HEK293 (cell line): ENCODE results near the gene GYG1.

ENCODE experiments used
- CTCF ChIA-PET: fragments of 350-600 bp; formaldehyde crosslinking; extraction: SDS; loops from one replicate; lab custom pipeline; 2021; ENCODE audit warnings: antibody characterized with exemption; lab: Yijun Ruan, JAX
- POLR2A ChIA-PET: fragments of 300-600 bp; formaldehyde crosslinking; extraction: SDS; loops from one replicate; lab custom pipeline; 2020; ENCODE audit warnings: antibody characterized with exemption, inconsistent platforms; lab: Yijun Ruan, JAX
- H3K27ac ChIP-seq: fragments of 200-500 bp; sonication (Bioruptor generic); 2 replicates; pipeline ENCODE4 v1.5.1; 2014; ENCODE audit warnings: low read depth, low read length, control low read depth, inconsistent platforms; ENCODE audit errors: extremely low read depth
- H3K36me3 ChIP-seq, 2 experiments: fragments of 200-500 bp in 1 of 2; sonication (Bioruptor generic) in 1 of 2; 1 replicate in 1 of 2; 2 replicates in 1 of 2; pipeline ENCODE4 v1.5.1; 2014 to 2017; ENCODE audit warnings: inconsistent platforms in 2 of 2, low read length in 2 of 2; ENCODE audit not compliant: control insufficient read depth in 2 of 2, insufficient read depth in 1 of 2
- H3K4me1 ChIP-seq: fragments of 200-500 bp; sonication (Bioruptor generic); 2 replicates; pipeline ENCODE4 v1.5.1; 2014; ENCODE audit warnings: mild to moderate bottlenecking, low read length, inconsistent platforms; ENCODE audit not compliant: control insufficient read depth, insufficient read depth
- H3K4me3 ChIP-seq: 2 replicates; pipeline ENCODE4 v1.5.1; 2011; ENCODE audit warnings: low read depth, mild to moderate bottlenecking, control low read depth, low read length, moderate library complexity
- H3K9me3 ChIP-seq: fragments of 200-500 bp; sonication (Bioruptor generic); 2 replicates; pipeline ENCODE4 v1.5.1; 2014; ENCODE audit warnings: low read depth, low read length, inconsistent platforms; ENCODE audit not compliant: control insufficient read depth, insufficient read depth
- BCL11B ChIP-seq: fragments of 450-650 bp; formaldehyde crosslinking; IDR thresholded peaks from 2 replicates; pipeline ENCODE4 v1.5.1; 2016; ENCODE audit warnings: low read depth, missing biosample characterization, missing genetic modification characterization
- EGR2 ChIP-seq: fragments of 450-650 bp; formaldehyde crosslinking; IDR thresholded peaks from 2 replicates; pipeline ENCODE4 v1.5.1; 2016; ENCODE audit warnings: low read depth, missing biosample characterization, missing genetic modification characterization
- SCRT2 ChIP-seq: fragments of 450-650 bp; formaldehyde crosslinking; IDR thresholded peaks from 2 replicates; pipeline ENCODE4 v1.5.1; 2016; ENCODE audit warnings: missing biosample characterization, missing genetic modification characterization
- ZBTB20 ChIP-seq: fragments of 450-650 bp; formaldehyde crosslinking; IDR thresholded peaks from 2 replicates; pipeline ENCODE4 v1.5.1; 2016; ENCODE audit warnings: missing biosample characterization, missing genetic modification characterization
- ZBTB7A ChIP-seq: fragments of 450-650 bp; formaldehyde crosslinking; IDR thresholded peaks from 2 replicates; pipeline ENCODE4 v1.5.1; 2016; ENCODE audit warnings: low read depth, missing biosample characterization, missing genetic modification characterization
- ZFHX2 ChIP-seq: fragments of 450-650 bp; formaldehyde crosslinking; conservative IDR thresholded peaks from 2 replicates; pipeline ENCODE4 v1.5.1; 2016; ENCODE audit warnings: missing biosample characterization, missing genetic modification characterization
- ZFP3 ChIP-seq: fragments of 450-650 bp; formaldehyde crosslinking; IDR thresholded peaks from 2 replicates; pipeline ENCODE4 v1.5.1; 2016; ENCODE audit warnings: low read depth, missing biosample characterization, missing genetic modification characterization
- ZFP37 ChIP-seq: fragments of 450-650 bp; formaldehyde crosslinking; IDR thresholded peaks from 2 replicates; pipeline ENCODE4 v1.5.1; 2016; ENCODE audit warnings: missing biosample characterization, missing genetic modification characterization
- ZFP41 ChIP-seq: fragments of 450-650 bp; formaldehyde crosslinking; IDR thresholded peaks from 2 replicates; pipeline ENCODE4 v1.5.1; 2016; ENCODE audit warnings: missing biosample characterization, missing genetic modification characterization, borderline replicate concordance
- ZNF114 ChIP-seq: fragments of 450-650 bp; formaldehyde crosslinking; IDR thresholded peaks from 2 replicates; pipeline ENCODE4 v1.5.0; 2017; ENCODE audit warnings: missing biosample characterization, missing genetic modification characterization
- ZNF132 ChIP-seq: fragments of 450-650 bp; formaldehyde crosslinking; IDR thresholded peaks from 2 replicates; pipeline ENCODE4 v1.5.1; 2017; ENCODE audit warnings: missing biosample characterization, missing genetic modification characterization, borderline replicate concordance
- ZNF146 ChIP-seq: fragments of 450-650 bp; formaldehyde crosslinking; IDR thresholded peaks from 2 replicates; pipeline ENCODE4 v1.5.1; 2016; ENCODE audit warnings: missing biosample characterization, missing genetic modification characterization
- ZNF157 ChIP-seq: fragments of 450-650 bp; formaldehyde crosslinking; IDR thresholded peaks from 2 replicates; pipeline ENCODE4 v1.5.1; 2016; ENCODE audit warnings: missing biosample characterization, missing genetic modification characterization
- ZNF174 ChIP-seq: fragments of 450-650 bp; formaldehyde crosslinking; IDR thresholded peaks from 2 replicates; pipeline ENCODE4 v1.5.0; 2017; ENCODE audit warnings: missing biosample characterization, mild to moderate bottlenecking, missing genetic modification characterization
- ZNF202 ChIP-seq: fragments of 450-650 bp; formaldehyde crosslinking; IDR thresholded peaks from 2 replicates; pipeline ENCODE4 v1.5.1; 2016; ENCODE audit warnings: missing biosample characterization, missing genetic modification characterization, borderline replicate concordance
- ZNF292 ChIP-seq: fragments of 450-650 bp; formaldehyde crosslinking; IDR thresholded peaks from 2 replicates; pipeline ENCODE4 v1.5.1; 2016; ENCODE audit warnings: low read depth, missing biosample characterization, missing genetic modification characterization, borderline replicate concordance
- ZNF324 ChIP-seq: fragments of 450-650 bp; formaldehyde crosslinking; IDR thresholded peaks from 2 replicates; pipeline ENCODE4 v1.5.1; 2016; ENCODE audit warnings: missing biosample characterization, missing genetic modification characterization
- ZNF404 ChIP-seq: fragments of 450-650 bp; formaldehyde crosslinking; IDR thresholded peaks from 2 replicates; pipeline ENCODE4 v1.5.1; 2017; ENCODE audit warnings: missing biosample characterization, missing genetic modification characterization
- ZNF473 ChIP-seq: fragments of 450-650 bp; formaldehyde crosslinking; IDR thresholded peaks from 2 replicates; pipeline ENCODE4 v1.5.1; 2017; ENCODE audit warnings: missing biosample characterization, missing genetic modification characterization
- ZNF521 ChIP-seq: fragments of 450-650 bp; formaldehyde crosslinking; IDR thresholded peaks from 2 replicates; pipeline ENCODE4 v1.5.1; 2017; ENCODE audit warnings: missing biosample characterization, mild to moderate bottlenecking, missing genetic modification characterization
- ZNF561 ChIP-seq: fragments of 450-650 bp; IDR thresholded peaks from 2 replicates; pipeline ENCODE4 v1.5.1; 2018; ENCODE audit warnings: missing biosample characterization, missing genetic modification characterization, borderline replicate concordance
- ZNF623 ChIP-seq: fragments of 450-650 bp; formaldehyde crosslinking; IDR thresholded peaks from 2 replicates; pipeline ENCODE4 v1.5.1; 2016; ENCODE audit warnings: missing biosample characterization, missing genetic modification characterization
- ZNF670 ChIP-seq: fragments of 450-650 bp; formaldehyde crosslinking; IDR thresholded peaks from 2 replicates; pipeline ENCODE4 v1.5.1; 2016; ENCODE audit warnings: missing biosample characterization, missing genetic modification characterization, low read depth
- ZNF76 ChIP-seq: fragments of 450-650 bp; formaldehyde crosslinking; IDR thresholded peaks from 2 replicates; pipeline ENCODE4; 2016; ENCODE audit warnings: low read depth, missing biosample characterization, missing genetic modification characterization, borderline replicate concordance
- ZXDB ChIP-seq: fragments of 450-650 bp; formaldehyde crosslinking; IDR thresholded peaks from 2 replicates; pipeline ENCODE4 v1.5.1; 2016; ENCODE audit warnings: missing biosample characterization, missing genetic modification characterization
- TF ChIP-seq, protein P1 (sequence below): sonication (generic); formaldehyde crosslinking; IDR thresholded peaks from 2 replicates; pipeline ENCODE4 v1.8.1; 2022; ENCODE audit warnings: mild to moderate bottlenecking, moderate library complexity, missing genetic modification reagents
- TF ChIP-seq, protein P2 (sequence below): fragments of 450-650 bp; formaldehyde crosslinking; IDR thresholded peaks from 2 replicates; pipeline ENCODE4 v1.5.1; 2016; ENCODE audit warnings: missing biosample characterization, missing genetic modification characterization, low read depth
- TF ChIP-seq, protein P3 (sequence below): fragments of 450-650 bp; formaldehyde crosslinking; IDR thresholded peaks from 2 replicates; pipeline ENCODE4 v1.5.1; 2016; ENCODE audit warnings: missing biosample characterization, missing genetic modification characterization

The GYG1 gene

DNA sequence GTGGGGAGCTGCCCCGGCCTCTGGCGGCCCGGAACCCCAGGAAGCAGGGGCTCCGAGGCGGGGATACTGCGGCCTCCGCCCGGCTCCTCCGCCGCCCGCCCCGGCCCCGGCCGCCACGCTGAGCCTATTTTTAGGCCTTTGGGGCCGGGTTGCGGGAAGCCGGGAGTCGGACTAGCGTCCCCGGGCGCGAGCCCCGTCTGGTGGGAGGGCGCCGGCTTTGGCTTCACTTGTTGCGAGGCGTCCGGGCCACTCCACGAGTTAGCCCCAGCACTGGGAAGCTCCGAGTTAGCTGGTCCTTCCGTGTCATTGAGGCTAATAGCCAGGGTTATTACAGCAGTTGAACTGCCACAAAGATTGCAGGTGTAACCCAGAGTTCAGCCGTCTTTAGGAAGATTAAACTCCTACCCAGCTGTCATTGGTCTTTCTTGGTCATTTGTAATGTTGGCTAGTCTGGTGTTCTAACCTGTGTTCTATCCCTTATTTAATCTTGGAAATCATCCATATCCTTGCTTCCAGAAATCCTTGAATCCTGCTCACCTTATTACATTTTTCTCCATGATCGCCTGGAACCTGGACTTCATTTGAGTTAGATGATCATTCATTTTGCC is 791 bp downstream of the GYG1 start:
- Histone ChIP-seq H3K27ac (peak overlapping the region; percentile 40; the same call in 1 of the 2 replicates), H3K9me3 (no peaks in the 10 kb centered on the region), H3K4me3 (peak overlapping the region; percentile 81), H3K4me1 (no peaks in the 10 kb centered on the region), H3K36me3 (peaks cover 0 to 29% of the 10 kb centered on the region in 2 experiments; a peak in 1 of 3 replicates)
- CTCF ChIA-PET, result interaction anchor here (0.6 kb wide), 1 partner anchor 43 kb away, joined by 3 read pairs; no protein-coding TSS in a partner anchor
- POLR2A ChIA-PET, result interaction anchor here (1.4 to 1.5 kb wide), 2 partner anchors 35 to 138 kb away, joined by 3 read pairs; no protein-coding TSS in a partner anchor
- TF ChIP-seq ZNF76 (tag by site-specific recombination) (no peak), SCRT2 (tag by site-specific recombination) (peak; percentile 67; the same call in 1 of the 2 replicates), ZNF521 (tag by site-specific recombination) (no peak), ZNF473 (no peak), ZFP41 (tag by site-specific recombination) (no peak), ZNF146 (tag by site-specific recombination) (no peak), ZFP3 (no peak), ZXDB (tag by site-specific recombination) (no peak), ZBTB20 (peak; percentile 0; the same call in 1 of the 2 replicates), ZNF561 (tag by site-specific recombination) (no peak), ZNF670 (tag by site-specific recombination) (no peak), ZNF324 (no peak)
- TF ChIP-seq, protein P1, sequence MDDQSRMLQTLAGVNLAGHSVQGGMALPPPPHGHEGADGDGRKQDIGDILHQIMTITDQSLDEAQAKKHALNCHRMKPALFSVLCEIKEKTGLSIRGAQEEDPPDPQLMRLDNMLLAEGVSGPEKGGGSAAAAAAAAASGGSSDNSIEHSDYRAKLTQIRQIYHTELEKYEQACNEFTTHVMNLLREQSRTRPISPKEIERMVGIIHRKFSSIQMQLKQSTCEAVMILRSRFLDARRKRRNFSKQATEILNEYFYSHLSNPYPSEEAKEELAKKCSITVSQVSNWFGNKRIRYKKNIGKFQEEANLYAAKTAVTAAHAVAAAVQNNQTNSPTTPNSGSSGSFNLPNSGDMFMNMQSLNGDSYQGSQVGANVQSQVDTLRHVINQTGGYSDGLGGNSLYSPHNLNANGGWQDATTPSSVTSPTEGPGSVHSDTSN (CRISPR knock-in tag), result no peak

DNA sequence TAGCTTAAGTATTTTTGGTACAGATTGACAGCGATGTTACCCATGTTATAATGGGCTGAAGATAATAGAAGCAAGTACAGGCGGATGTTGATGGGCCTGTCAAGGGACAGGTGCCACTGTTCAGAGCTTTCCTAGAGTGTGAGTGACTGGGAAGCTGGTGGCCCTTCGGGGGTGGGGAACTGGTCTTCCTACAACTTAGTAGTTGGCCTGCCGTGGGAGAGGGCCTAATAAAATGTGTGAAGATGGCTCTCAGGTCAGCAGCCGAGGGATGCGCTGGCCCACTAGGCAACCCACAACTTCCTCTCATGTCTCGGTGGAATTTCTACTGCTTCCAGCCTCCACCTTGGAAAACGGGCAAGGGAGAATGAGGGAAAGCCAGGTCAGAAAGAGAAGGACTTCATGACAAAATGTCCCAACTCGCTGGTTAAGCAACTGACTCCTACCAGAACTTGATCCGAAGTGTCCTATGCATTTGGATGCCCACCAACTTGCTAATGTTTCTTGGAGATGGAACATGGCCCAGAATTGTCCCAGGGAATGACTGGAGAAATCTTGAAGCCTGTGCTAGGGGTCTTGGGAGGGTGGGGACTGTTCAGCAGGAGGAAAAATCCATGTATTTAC is 1.4 kb downstream of the GYG1 start:
- no peaks in the 10 kb centered on the region for H3K4me1 ChIP-seq
- POLR2A ChIA-PET, result interaction anchor here (1.4 to 1.5 kb wide), 2 partner anchors 35 to 137 kb away, joined by 3 read pairs; no protein-coding TSS in a partner anchor
- no peak overlapping the region for H3K27ac ChIP-seq
- no peak overlapping the region for H3K4me3 ChIP-seq
- H3K36me3 ChIP-seq, result peaks cover 0 to 32% of the 10 kb centered on the region in 2 experiments; a peak in 1 of 3 replicates
- no peaks in the 10 kb centered on the region for H3K9me3 ChIP-seq
- CTCF ChIA-PET, result no interaction called here
- TF ChIP-seq ZNF157 (tag by site-specific recombination), result no peak
- peak; percentile 68 for TF ChIP-seq EGR2 (tag by site-specific recombination)
- peak; percentile 36; the same call in 1 of the 2 replicates for TF ChIP-seq ZFHX2
- TF ChIP-seq, all 188 proteins: peak for 2

DNA sequence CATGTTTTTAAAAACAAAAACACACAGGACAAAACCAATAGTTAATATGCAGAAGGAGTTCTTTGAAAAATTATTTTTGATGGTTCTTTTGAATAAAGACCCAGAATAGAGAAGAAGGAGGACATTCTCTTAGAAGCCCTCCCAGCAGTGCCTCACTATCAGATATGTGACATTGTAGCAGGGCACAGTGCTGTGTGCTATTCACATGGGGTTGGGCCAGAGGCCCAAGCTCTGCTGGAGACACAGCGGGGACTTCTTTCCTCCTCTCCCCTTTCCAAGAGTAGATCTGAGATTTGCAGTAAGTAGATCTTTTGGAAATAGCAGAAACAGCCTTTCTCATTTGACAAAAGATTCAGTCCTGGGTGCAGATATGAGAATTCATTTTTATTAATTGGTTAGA is 6.3 kb downstream of the GYG1 start:
- CTCF ChIA-PET, result interaction anchor here (0.7 kb wide), 1 partner anchor 9 kb away, joined by 3 read pairs; no protein-coding TSS in a partner anchor
- peaks cover 0 to 62% of the 10 kb centered on the region in 2 experiments; a peak in 1 of 3 replicates for H3K36me3 ChIP-seq
- no peak overlapping the region for H3K27ac ChIP-seq
- H3K4me3 ChIP-seq, result no peak overlapping the region
- POLR2A ChIA-PET, result no interaction called here
- no peaks in the 10 kb centered on the region for H3K9me3 ChIP-seq
- no peaks in the 10 kb centered on the region for H3K4me1 ChIP-seq
- TF ChIP-seq ZNF132 (no peak), BCL11B (no peak), ZNF292 (tag by site-specific recombination) (no peak), ZNF157 (tag by site-specific recombination) (no peak), ZNF114 (tag by site-specific recombination) (no peak), ZNF623 (tag by site-specific recombination) (no peak), ZBTB7A (tag by site-specific recombination) (no peak), ZNF404 (tag by site-specific recombination) (no peak), ZNF202 (no peak), ZNF174 (no peak), ZFP37 (tag by site-specific recombination) (no peak)
- TF ChIP-seq, protein P2, sequence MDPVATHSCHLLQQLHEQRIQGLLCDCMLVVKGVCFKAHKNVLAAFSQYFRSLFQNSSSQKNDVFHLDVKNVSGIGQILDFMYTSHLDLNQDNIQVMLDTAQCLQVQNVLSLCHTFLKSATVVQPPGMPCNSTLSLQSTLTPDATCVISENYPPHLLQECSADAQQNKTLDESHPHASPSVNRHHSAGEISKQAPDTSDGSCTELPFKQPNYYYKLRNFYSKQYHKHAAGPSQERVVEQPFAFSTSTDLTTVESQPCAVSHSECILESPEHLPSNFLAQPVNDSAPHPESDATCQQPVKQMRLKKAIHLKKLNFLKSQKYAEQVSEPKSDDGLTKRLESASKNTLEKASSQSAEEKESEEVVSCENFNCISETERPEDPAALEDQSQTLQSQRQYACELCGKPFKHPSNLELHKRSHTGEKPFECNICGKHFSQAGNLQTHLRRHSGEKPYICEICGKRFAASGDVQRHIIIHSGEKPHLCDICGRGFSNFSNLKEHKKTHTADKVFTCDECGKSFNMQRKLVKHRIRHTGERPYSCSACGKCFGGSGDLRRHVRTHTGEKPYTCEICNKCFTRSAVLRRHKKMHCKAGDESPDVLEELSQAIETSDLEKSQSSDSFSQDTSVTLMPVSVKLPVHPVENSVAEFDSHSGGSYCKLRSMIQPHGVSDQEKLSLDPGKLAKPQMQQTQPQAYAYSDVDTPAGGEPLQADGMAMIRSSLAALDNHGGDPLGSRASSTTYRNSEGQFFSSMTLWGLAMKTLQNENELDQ (tag by site-specific recombination), result no peak
- TF ChIP-seq, protein P3, sequence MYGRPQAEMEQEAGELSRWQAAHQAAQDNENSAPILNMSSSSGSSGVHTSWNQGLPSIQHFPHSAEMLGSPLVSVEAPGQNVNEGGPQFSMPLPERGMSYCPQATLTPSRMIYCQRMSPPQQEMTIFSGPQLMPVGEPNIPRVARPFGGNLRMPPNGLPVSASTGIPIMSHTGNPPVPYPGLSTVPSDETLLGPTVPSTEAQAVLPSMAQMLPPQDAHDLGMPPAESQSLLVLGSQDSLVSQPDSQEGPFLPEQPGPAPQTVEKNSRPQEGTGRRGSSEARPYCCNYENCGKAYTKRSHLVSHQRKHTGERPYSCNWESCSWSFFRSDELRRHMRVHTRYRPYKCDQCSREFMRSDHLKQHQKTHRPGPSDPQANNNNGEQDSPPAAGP, result no peak
